ENCODE measurements around the gene YY1AP1.
"Not testable (repeated sequence)": the region's sequence is repeated elsewhere in the genome, so short reads cannot be mapped to it uniquely, and the experiment has no call there.

DNA sequence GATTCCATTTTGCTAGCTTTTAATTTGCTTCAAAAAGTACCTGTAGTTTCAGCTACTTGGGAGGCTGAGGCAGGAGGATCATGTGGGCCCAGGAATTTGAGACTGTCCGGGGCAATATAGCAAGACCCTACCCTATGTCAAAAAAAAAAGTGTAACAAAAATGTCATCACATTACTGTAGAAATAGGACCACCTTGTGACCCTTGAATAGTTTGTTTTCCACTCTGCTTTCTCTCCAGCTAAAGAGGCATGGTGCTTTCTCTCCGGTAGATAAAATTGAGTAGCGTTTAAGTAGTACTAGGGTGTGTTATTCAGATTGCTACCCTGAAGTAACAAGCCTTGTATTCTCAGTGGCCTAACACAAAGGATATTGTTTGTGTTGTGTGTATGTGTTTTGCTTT is 24.1 kb upstream of the YY1AP1 start:
- not testable (repeated sequence) for TF ChIP-seq POLR2A, CTCF, POLR2AphosphoS5, EP300 (IDR thresholded peaks at IDR 0.05)
